Subcutaneous adipose tissue (tissue), 4 donors: ENCODE measurements around the gene SIN3A. TPM values are rescaled to one million over a fixed set of nuclear protein-coding genes. Genes with fewer than 3 reads are reported as not detected.

Experiments
- total RNA-seq, 4 donors: library from RNA; depleted of rRNA; stranded (reverse); fragments of >200 nt; gene quantifications; one replicate each; pipeline ENCODE4 v1.1.0, GENCODE V29; 2016
- TF ChIP-seq, protein P1 (sequence below): fragments of 450-650 bp; IDR thresholded peaks from one replicate; pipeline ENCODE4 v1.5.1; 2016; ENCODE audit warnings: low read depth, mild to moderate bottlenecking, control low read depth, antibody characterized with exemption, moderate library complexity

Gene SIN3A
- total RNA-seq, 4 donors from 2014 or later: 29.5 to 48.6 (median 33.0) TPM

GRCh38 chr15:75361361-75361988 lies 90.0 kb downstream of the SIN3A start:
- TF ChIP-seq, protein P1, sequence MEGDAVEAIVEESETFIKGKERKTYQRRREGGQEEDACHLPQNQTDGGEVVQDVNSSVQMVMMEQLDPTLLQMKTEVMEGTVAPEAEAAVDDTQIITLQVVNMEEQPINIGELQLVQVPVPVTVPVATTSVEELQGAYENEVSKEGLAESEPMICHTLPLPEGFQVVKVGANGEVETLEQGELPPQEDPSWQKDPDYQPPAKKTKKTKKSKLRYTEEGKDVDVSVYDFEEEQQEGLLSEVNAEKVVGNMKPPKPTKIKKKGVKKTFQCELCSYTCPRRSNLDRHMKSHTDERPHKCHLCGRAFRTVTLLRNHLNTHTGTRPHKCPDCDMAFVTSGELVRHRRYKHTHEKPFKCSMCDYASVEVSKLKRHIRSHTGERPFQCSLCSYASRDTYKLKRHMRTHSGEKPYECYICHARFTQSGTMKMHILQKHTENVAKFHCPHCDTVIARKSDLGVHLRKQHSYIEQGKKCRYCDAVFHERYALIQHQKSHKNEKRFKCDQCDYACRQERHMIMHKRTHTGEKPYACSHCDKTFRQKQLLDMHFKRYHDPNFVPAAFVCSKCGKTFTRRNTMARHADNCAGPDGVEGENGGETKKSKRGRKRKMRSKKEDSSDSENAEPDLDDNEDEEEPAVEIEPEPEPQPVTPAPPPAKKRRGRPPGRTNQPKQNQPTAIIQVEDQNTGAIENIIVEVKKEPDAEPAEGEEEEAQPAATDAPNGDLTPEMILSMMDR: no peak

DNA sequence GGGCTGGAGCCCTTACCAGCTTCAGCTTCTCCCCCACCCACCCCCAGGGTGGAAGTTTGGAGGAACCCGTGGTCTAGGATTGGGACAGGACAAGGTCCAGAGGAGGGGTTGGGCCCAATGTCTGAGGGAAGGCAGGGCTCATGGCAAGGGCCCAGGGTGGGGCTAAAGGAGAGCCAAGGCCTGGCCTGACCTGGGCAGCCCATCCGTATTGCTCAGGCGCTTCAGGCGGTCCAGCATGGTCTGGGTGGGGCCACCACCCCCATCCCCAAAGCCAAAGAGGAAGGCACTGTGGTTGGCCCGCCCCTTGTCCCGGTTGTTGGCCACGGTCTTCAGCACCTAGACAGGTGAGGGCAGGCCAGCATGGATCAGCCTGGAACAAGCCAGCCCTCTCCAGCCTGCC lies 90.6 kb downstream of the SIN3A start:
- TF ChIP-seq, protein P1: no peak

- TF ChIP-seq, protein P1: no peak
Measured at GRCh38 chr15:75360391-75360790, 91.1 kb downstream of the SIN3A start.

DNA sequence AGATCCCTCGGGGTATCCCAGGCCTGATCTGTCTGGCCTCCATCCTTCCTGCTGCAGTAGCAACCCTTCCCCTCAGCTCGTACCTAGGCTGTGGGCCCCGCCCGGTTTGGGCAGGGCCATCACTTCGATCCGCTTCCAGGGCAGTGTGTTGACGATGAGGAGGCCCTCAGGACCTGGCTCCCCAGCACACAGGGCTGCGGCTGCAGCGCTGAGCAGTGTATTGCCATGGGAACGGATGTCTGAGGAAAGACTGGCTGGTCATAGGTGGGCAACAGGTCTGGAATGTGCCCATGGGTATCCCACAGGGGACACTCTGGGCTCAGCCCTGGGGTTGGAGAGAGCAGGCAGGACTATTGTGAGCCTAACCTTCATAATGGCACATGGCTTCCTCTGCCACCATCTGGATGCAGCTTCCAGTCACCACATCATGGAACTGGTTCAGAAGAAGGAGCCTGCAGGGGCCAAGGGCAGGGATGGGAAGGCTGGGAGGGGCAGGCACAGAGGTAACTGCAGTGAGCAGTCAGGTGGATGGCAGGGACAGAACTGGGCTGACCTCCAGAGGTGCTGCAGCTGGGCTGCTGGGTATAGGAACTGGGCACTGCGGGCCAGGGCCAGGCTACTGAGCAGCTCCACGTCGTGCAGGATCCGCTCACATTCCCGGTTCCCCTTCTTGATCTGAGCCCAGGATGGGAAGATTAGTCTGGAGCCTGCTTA lies 91.8 kb downstream of the SIN3A start:
- TF ChIP-seq, protein P1: no peak

GRCh38 chr15:75358771-75359536 lies 92.5 kb downstream of the SIN3A start:
- TF ChIP-seq, protein P1: no peak

GRCh38 chr15:75357976-75358673 lies 93.4 kb downstream of the SIN3A start:
- TF ChIP-seq, protein P1: no peak
